ENCODE data around the gene ARIH1. TPM values are rescaled to one million over a fixed set of nuclear protein-coding genes. Genes with fewer than 3 reads are reported as not detected.

ARIH1 gene
- total and polyA plus RNA-seq, 2 of the 4 experiments (the other 2 are of a cell fraction), result 24.0 to 41.2 TPM

- Histone ChIP-seq H3K9me3 (ENCODE audit: control insufficient read depth, insufficient read depth, low read length) (no peaks in the 10 kb centered on the region), H2BK5ac (ENCODE audit: low read depth, low read length, poor library complexity, severe bottlenecking) (no peak overlapping the region), H3K4me2 (ENCODE audit: low read depth, low read length) (no peak overlapping the region), H2BK20ac (ENCODE audit: low read depth, low read length) (no peak overlapping the region), H3K14ac (replicated peaks; ENCODE audit: low read depth, low read length) (no peak overlapping the region), H3K27me3 (ENCODE audit: control insufficient read depth, insufficient read depth, low read length) (no peaks in the 10 kb centered on the region), H4K8ac (ENCODE audit: low read depth in 2 of 2, low read length in 2 of 2) (no peak overlapping the region), H3K9me1 (ENCODE audit: insufficient read depth, low read length) (no peaks in the 10 kb centered on the region), H3K36me3 (ENCODE audit: control insufficient read depth, insufficient read depth, low read length) (no peaks in the 10 kb centered on the region), H2AFZ (replicated peaks; ENCODE audit: low read length, poor library complexity) (no peak overlapping the region), H3K18ac (ENCODE audit: low read depth, low read length) (no peak overlapping the region), H3K9ac (ENCODE audit: low read depth, low read length) (no peak overlapping the region), H3K56ac (ENCODE audit: extremely low read depth, insufficient read depth, low read length) (no peak overlapping the region), H3K23ac (ENCODE audit: low read depth, low read length) (no peak overlapping the region), H3K4ac (ENCODE audit: low read depth, low read length) (no peak overlapping the region), H2AK5ac (ENCODE audit: low read depth, low read length) (no peak overlapping the region), H3K4me3 (ENCODE audit: insufficient read depth, low read depth, low read length) (no peak overlapping the region), H3K4me1 (ENCODE audit: control insufficient read depth, insufficient read depth, low read length) (peaks cover 1% of the 10 kb centered on the region; the same call in 1 of the 2 replicates), H4K91ac (ENCODE audit: insufficient read depth, low read depth, low read length) (no peak overlapping the region), H3K79me1 (ENCODE audit: low read depth in 1 of 2, low read length in 2 of 2) (peaks cover 0 to 8% of the 10 kb centered on the region in 2 experiments; a peak in 3 of 4 replicates), H4K5ac (ENCODE audit: low read depth, low read length) (no peak overlapping the region), H3K27ac (ENCODE audit: insufficient read depth, low read length) (no peak overlapping the region), H4K20me1 (ENCODE audit: insufficient read depth, low read length) (no peaks in the 10 kb centered on the region), H2BK15ac (ENCODE audit: low read depth, low read length) (no peak overlapping the region), H2BK120ac (ENCODE audit: low read depth, low read length) (no peak overlapping the region), H2AK9ac (replicated peaks; ENCODE audit: low read depth, low read length, poor library complexity) (no peak overlapping the region)
- ChIA-PET POLR2A (ENCODE audit: unreplicated experiment) (no interaction called here), CTCF (no interaction called here)
- ATAC-seq (ENCODE audit: low read depth) (no peak), DNase-seq (no peak)
- 100% methylated on average over 1 of the region's 3 CpGs; no CpG with 5 or more reads in 1 of the 2 experiments for WGBS, 2 experiments (ENCODE audit: extremely low coverage in 2 of 2, insufficient read length in 1 of 2)
- intact Hi-C loops (cut with micrococcal nuclease), result no loop called here
- no peak for TF ChIP-seq FOS (IDR thresholded peaks at IDR 0.05; ENCODE audit: low read depth, low read length)
- no peak for TF ChIP-seq USF2 (IDR thresholded peaks at IDR 0.05; ENCODE audit: low read depth, low read length)
- no peak for TF ChIP-seq MXI1 (IDR thresholded peaks at IDR 0.05; ENCODE audit: borderline replicate concordance, low read depth, low read length)
- TF ChIP-seq MAZ (IDR thresholded peaks at IDR 0.05; ENCODE audit: borderline replicate concordance, low read depth, low read length), result no peak
- BruUV-seq (replicated peaks), result no TSS peak
- in situ Hi-C loops (cut with MboI; ENCODE audit: low sequenced_read_pairs), result no loop called here
- dilution Hi-C loops (cut with HindIII; ENCODE audit: low sequenced_read_pairs, unreplicated experiment), result no loop called here
These were observed 6.0 kb upstream of the ARIH1 start for GRCh38 chr15:72468103-72468502.

All from IMR-90 (cell line).